GM19455 (cell line): ENCODE results near the gene CANT1.
"Not testable (repeated sequence)": the region's sequence is repeated elsewhere in the genome, so short reads cannot be mapped to it uniquely, and the experiment has no call there.

Source experiments
- ATAC-seq: cut with Tn5 transposase; IDR thresholded peaks from one replicate; pipeline ENCODE4 v1.9.1; 2021; ENCODE audit not compliant: unreplicated experiment

CANT1 gene

DNA sequence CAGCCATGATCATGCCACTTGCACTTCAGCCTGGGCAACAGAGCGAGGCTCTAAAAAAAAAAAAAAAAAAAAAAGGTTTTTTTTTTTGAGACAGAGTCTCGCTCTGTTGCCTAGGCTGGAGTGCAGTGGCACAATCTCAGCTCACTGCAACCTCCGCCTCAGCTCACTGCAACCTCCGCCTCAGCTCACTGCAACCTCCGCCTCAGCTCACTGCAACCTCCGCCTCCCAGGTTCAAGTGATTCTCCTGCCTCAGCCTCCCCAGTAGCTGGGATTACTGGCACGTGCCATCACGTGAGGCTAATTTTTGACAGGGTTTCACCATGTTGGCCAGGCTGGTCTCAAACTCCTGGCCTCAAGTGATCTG is 46.6 kb downstream of the CANT1 start:
- not testable (repeated sequence) for ATAC-seq

DNA sequence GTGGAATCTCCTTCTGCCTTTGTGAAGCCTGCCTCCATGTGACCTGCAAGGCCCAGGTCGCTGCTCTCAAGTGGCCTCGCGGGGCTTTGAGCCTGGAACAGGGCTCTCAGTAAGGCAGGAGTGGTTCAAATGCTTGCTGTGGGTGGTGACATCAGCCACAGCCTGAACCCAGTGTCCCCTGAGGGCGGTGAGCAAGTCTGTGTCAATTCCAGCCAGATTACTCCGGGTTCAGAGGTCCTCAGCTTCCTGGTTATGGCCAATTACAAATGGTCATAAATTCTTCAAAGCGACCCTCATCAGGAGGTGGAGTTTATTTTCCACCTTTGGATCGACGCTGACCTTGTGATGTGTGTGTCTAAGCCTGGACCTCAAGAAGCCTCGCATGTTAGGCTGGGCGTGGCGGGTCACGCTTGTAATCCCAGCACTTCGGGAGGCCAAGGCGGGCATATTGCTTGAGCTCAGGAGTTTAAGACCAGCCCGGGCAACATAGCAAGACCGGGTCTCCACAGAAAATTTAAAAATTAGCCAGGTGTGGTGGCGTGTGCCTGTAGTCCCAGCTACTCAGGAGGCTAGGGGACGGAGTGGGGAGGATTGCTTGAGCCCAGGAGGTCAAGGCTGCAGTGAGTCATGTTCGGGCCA is 47.1 kb downstream of the CANT1 start:
- no peak for ATAC-seq

GRCh38 chr17:78961571-78961970 is 48.0 kb downstream of the CANT1 start:
- ATAC-seq, result no peak

DNA sequence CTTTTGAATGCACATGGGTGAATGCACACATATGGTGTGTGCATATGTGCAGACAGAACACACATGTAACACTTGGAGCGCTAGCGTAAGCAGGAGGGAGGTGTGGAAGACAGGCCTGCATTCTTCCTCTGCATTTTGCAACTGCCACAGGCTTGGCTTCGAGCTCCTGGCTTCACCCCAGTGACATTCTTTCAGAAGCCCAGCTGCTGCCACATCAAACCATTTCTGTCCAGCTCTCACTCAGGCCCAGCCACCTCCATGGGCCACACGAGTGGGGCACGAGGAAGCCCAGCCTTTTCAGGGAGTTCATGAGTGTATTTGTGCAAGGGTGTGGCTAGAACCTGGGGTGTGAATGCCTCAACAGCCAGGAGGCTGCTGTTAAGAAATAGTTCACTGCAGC is 48.6 kb downstream of the CANT1 start:
- no peak for ATAC-seq

GRCh38 chr17:78959803-78960202 is 49.8 kb downstream of the CANT1 start:
- ATAC-seq, result no peak

GRCh38 chr17:78958641-78959127 is 50.9 kb downstream of the CANT1 start:
- ATAC-seq, result no peak

- ATAC-seq, result no peak
Observed at GRCh38 chr17:78957128-78957527, 52.4 kb downstream of the CANT1 start.

GRCh38 chr17:78956254-78956653 is 53.3 kb downstream of the CANT1 start:
- no peak for ATAC-seq

DNA sequence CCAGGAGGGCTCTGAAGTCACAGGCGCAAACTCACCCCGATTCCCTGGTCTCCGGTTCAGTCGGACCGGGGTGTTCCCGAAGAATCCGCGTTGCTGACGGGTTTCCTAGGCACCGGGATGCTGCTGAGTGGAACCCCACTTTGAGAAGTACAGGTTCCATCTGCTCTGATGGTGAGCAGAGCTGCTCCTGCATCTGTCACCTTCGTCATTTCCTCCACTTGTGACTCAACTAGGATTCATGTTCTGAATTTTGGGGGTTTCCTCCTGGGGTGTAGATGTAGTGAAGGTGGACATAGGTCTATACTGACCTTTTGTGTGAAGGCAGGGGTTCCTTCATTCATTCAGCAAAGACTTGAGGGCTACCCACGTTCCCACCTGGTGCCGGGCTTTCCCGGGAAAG is 54.9 kb downstream of the CANT1 start:
- no peak for ATAC-seq

- ATAC-seq, result no peak
Observed at GRCh38 chr17:78953356-78954350, 55.9 kb downstream of the CANT1 start.

- ATAC-seq, result no peak
Observed at GRCh38 chr17:78952706-78953105, 56.9 kb downstream of the CANT1 start.

- ATAC-seq, result no peak
Observed at GRCh38 chr17:78951967-78952551, 57.5 kb downstream of the CANT1 start.

DNA sequence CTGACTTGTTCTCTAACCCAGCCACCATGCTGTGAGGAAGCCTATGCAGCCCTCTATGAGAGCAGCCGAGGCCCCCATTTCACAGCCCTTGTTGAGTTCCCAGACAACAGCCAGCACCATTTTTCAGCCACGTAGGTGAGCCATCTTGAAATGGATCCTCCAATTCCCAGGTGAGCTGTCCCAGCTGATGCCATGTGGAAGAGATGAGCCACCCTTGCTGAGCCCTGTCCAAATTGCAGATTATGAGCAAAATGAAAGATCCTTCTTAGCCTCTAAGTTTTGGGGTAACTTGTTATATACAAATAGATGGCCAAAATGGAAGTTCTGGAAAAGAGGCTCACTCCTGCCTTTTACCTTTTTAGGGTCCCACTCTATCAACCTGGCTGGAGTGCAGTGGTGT is 58.7 kb downstream of the CANT1 start:
- ATAC-seq, result no peak

DNA sequence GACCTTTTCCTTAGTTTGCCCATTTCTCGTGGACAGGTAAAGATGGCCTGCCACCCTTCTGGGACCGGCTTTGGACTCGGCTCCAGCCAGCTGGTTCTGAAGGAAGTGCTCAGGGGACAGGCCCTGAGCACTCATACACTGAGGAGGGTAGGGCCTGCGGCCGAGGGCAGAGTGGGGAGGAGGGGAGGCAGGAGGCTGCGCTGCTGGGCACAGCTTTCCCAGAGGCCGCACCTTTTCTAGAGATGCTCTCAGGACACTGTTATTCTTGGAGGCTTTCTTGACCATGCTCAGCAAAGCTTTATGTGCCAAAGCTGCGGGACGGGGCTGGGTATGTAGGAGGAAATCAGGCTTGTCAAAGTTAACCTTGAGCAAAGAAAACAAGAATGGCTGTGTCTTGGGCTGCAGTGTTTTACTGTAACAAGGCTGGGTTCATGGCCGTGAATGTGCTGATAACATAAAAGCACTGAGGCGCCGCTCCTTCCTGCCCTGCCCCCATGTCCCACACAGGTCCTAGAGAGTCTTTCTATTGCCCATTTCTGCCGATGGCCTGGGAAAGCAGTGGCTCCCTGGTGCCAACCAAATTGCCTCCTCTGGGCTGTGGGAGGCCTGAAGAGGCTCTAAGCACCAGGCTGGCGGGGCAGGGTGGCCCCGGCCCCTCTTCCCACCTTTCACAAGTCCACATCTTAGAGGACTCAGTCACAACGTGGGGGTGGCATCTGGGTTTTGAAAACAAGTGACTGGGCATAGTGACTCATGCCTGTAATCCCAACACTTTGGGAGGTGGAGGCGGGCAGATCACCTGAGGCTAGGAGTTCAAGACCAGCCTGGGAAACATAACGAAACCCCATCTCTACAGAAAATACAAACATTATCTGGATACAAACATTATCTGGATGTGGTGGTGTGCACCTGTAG is 62.1 kb downstream of the CANT1 start:
- ATAC-seq, result no peak

DNA sequence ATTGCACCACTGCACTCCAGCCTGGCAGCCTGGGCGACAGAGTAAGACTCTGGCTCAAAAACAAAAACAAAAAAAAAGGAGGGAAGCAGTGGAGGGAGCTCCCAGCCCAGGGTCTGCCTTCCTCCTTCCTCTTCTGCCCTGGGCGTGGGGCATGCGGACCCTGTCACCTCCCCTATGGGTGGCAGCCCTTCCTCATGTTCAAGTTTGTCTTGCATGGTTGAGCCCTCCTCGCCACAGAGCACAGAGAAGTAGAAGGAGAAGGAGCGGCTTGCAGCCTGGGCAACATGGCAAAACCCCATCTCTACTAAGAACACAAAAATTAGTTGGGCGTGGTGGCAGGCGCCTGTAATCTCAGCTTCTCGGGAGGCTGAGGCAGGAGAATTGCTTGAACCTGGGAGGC is 62.9 kb downstream of the CANT1 start:
- ATAC-seq, result no peak

DNA sequence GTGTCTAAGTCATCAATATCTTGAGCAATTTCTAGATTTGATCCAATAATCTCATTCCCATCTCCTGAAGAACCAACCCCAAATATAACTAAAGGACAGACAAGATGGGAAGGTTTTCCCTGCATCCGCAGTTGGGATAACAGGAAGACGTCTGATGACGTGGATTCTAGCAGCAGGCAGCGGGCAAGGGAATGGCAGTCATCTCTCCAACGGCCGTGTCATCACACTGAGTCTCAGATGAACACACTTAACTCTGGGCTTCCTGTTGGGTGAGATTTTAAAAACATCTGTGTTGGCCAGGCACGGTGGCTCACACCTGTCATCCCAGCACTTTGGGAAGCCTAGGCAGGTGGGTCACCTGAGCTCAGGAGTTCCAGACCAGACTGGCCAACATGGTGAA is 63.4 kb downstream of the CANT1 start:
- no peak for ATAC-seq

DNA sequence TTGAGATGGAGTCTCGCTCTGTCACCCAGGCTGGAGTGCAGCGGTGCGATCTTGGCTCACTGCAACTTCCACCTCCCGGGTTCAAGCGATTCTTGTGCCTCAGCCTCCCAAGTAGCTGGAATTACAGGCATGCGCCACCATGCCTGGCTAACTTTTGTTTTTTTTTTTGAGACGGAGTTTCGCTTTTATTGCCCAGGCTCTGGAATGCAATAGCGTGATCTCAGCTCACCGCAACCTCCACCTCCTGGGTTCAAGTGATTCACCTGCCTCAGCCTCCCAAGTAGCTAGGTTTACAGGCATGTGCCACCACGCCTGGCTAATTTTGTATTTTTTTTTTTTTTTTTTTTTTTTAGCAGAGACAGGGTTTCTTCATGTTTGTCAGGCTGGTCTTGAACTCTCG is 64.1 kb downstream of the CANT1 start:
- not testable (repeated sequence) for ATAC-seq

GRCh38 chr17:78944956-78945355 is 64.6 kb downstream of the CANT1 start:
- no peak for ATAC-seq

- no peak for ATAC-seq
Observed at GRCh38 chr17:78944026-78944425, 65.5 kb downstream of the CANT1 start.
